Tibial artery (tissue), 4 donors: ENCODE measurements around the gene FOXL2.

Source experiments
- DNase-seq, 2 donors: peaks; one replicate each; pipeline ENCODE4 v3.0.0-alpha.2; 2019
- H3K27ac ChIP-seq, 2 donors: fragments of 200-600 bp; sonication (generic) in 1 of 2; 1 replicate in 1 of 2; 2 replicates in 1 of 2; pipeline ENCODE4 v1.5.1; 2018 to 2019; ENCODE audit warnings: mild to moderate bottlenecking in 1 of 2
- H3K27me3 ChIP-seq, 2 donors: fragments of 200-600 bp; sonication (generic) in 1 of 2; one replicate each; pipeline versions ENCODE4 v1.5.1 to v1.6.0; 2016 to 2019
- H3K36me3 ChIP-seq, 3 donors: fragments of 200-600 bp; sonication (generic) in 2 of 3; one replicate each; pipeline ENCODE4 v1.5.1; 2016 to 2019; ENCODE audit warnings: mild to moderate bottlenecking in 2 of 3
- H3K4me1 ChIP-seq, 4 donors: fragments of 200-600 bp; sonication (generic) in 2 of 4; 1 replicate in 3 of 4; 2 replicates in 1 of 4; pipeline ENCODE4 v1.5.1; 2016 to 2019
- H3K4me3 ChIP-seq, 2 donors: fragments of 200-600 bp; sonication (generic) in 1 of 2; 1 replicate in 1 of 2; 2 replicates in 1 of 2; pipeline ENCODE4 v1.5.1; 2018 to 2019; ENCODE audit warnings: mild to moderate bottlenecking in 2 of 2
- H3K9me3 ChIP-seq, 3 donors: fragments of 200-600 bp; sonication (generic) in 1 of 3; one replicate each; pipeline ENCODE4 v1.5.1; 2016 to 2019
- intact Hi-C: fragments of 100-400 bp; cut with DNase I; formaldehyde crosslinking; loops from one replicate; pipeline ENCODE4 v1.15.0; 2023; ENCODE audit warnings: low total_unique reads
- TF ChIP-seq, protein P1 (sequence below), 2 experiments: fragments of 200-600 bp in 1 of 2; fragments of 450-650 bp in 1 of 2; IDR thresholded peaks; one replicate each; pipeline ENCODE4 v1.5.1; 2017 to 2019; ENCODE audit warnings: antibody characterized with exemption in 2 of 2, mild to moderate bottlenecking in 1 of 2, moderate library complexity in 1 of 2

Gene FOXL2

DNA sequence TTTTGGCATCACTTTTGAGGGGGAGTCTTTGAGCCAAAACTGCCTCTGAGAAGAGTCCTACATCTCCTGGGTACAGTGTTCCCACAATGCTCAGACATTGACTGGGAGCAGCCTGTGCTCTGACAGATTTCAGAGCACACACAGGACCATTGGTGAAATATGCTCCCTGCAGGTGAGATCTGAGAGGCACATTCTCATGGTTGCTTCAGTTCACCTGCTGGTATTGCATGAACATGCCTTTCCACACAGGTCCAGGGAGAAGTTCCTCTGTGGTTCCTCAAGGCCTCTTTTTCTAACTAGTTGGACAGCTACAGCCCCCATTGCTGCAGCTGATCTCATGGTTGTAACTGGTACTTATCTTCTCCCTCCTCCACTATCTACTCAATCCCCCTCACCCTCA is 37.0 kb downstream of the FOXL2 start:
- intact Hi-C loops, result loop anchor here (5.0 to 10.0 kb wide), 2 partner anchors 75 to 208 kb away; partner anchors contain the start of gene PIK3CB
- TF ChIP-seq, protein P1, sequence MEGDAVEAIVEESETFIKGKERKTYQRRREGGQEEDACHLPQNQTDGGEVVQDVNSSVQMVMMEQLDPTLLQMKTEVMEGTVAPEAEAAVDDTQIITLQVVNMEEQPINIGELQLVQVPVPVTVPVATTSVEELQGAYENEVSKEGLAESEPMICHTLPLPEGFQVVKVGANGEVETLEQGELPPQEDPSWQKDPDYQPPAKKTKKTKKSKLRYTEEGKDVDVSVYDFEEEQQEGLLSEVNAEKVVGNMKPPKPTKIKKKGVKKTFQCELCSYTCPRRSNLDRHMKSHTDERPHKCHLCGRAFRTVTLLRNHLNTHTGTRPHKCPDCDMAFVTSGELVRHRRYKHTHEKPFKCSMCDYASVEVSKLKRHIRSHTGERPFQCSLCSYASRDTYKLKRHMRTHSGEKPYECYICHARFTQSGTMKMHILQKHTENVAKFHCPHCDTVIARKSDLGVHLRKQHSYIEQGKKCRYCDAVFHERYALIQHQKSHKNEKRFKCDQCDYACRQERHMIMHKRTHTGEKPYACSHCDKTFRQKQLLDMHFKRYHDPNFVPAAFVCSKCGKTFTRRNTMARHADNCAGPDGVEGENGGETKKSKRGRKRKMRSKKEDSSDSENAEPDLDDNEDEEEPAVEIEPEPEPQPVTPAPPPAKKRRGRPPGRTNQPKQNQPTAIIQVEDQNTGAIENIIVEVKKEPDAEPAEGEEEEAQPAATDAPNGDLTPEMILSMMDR (IDR thresholded peaks at IDR 0.05), result no peak
- Histone ChIP-seq H3K27ac (no peak overlapping the region), H3K4me3 (no peak overlapping the region), H3K27me3 (no peaks in the 10 kb centered on the region), H3K36me3 (no peaks in the 10 kb centered on the region), H3K4me1 (peaks cover 0 to 3% (median 1%) of the 10 kb centered on the region in 4 donors), H3K9me3 (no peaks in the 10 kb centered on the region)
- no peak for DNase-seq

DNA sequence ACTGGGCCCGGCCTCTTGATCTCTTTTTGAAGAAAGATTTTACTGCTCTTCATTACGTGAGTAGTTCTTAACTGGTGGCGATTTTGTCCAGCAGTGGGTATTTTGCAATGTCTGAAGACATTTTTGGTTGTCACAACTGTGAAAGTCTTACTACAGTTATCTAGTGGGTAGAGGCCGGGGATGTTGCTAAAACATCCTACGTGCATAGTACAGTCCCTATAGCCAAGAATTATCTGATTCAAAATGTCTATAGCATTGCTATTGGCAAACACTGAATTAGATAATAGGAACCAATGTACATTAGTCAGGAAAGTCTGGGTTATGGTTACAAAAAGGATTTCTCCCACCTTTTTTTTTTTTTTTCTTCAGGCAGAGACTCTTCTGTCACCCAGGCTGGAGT is 38.1 kb downstream of the FOXL2 start:
- no peaks in the 10 kb centered on the region for H3K36me3 ChIP-seq
- H3K9me3 ChIP-seq, result no peaks in the 10 kb centered on the region
- H3K27ac ChIP-seq, result no peak overlapping the region
- no peaks in the 10 kb centered on the region for H3K4me1 ChIP-seq
- intact Hi-C loops, result loop anchor here (5.0 kb wide), 1 partner anchor 207 kb away; no protein-coding TSS in a partner anchor
- DNase-seq, result no peak
- H3K4me3 ChIP-seq, result no peak overlapping the region
- TF ChIP-seq, protein P1 (IDR thresholded peaks at IDR 0.05), result no peak
- H3K27me3 ChIP-seq, result no peaks in the 10 kb centered on the region

DNA sequence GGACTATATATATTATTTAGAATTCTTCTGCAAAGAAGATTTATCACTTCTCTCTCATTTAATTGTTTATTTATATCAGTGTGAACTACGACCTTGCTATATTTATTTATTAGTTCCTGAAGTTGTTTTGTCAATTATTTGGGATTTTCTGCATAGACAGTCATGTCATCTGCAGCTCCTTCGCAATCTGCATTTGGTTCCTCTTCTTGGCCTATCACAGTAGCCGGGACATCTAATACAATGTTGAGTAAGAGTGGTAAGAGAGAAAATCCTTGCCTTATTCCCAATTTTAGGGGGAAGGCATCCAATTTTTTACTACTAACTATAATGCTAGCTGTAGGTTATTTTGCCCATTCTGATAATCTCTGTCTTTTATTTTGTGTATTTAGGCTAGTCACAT is 39.4 kb downstream of the FOXL2 start:
- H3K36me3 ChIP-seq, result no peaks in the 10 kb centered on the region
- no peak overlapping the region for H3K27ac ChIP-seq
- no peaks in the 10 kb centered on the region for H3K4me1 ChIP-seq
- no peak for DNase-seq
- no peak overlapping the region for H3K4me3 ChIP-seq
- intact Hi-C loops, result loop anchor here (5.0 kb wide), 1 partner anchor 205 kb away; no protein-coding TSS in a partner anchor
- TF ChIP-seq, protein P1 (IDR thresholded peaks at IDR 0.05), result no peak
- no peaks in the 10 kb centered on the region for H3K27me3 ChIP-seq
- no peaks in the 10 kb centered on the region for H3K9me3 ChIP-seq

DNA sequence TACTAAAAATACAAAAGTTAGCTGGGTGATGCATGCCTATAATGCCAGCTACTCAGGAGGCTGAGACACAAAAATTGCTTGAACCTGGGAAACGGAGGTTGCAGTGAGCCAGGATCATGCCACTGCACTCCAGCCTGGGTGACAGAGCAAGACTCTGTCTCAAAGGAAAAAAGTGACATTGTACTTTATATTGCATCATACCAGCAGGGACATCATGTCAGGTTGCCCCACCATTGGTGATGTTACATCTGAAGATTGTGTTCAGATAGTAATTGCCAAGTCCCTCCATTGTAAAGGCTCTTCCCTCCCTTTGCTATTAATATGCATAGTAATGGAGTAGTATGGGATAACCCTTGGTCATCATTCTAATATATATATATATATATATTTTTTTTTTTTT is 44.8 kb downstream of the FOXL2 start:
- TF ChIP-seq, protein P1 (IDR thresholded peaks at IDR 0.05), result no peak
- Histone ChIP-seq H3K27me3 (no peaks in the 10 kb centered on the region), H3K4me3 (no peak overlapping the region), H3K36me3 (no peaks in the 10 kb centered on the region), H3K9me3 (no peaks in the 10 kb centered on the region), H3K27ac (no peak overlapping the region), H3K4me1 (peaks cover 0 to 6% (median 3%) of the 10 kb centered on the region in 4 donors)
- DNase-seq, result no peak
- intact Hi-C loops, result no loop called here

DNA sequence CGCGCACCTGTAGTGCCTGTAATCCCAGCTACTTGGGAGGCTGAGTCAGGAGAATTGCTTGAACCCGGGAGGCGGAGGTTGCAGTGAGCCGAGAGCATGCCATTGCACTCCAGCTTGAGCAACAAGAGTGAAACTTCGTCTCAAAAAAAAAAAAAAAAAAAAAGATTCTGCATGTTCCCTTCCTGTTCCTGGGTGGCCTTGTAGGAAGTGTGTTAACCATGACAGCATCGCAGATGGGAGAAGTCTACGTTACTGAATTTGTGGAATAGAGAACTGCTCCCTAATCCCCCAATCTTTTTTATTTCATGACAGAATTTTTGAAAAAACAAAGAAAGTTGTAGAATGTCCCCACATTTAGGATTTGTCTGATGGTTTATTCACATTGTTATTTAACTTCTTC is 45.4 kb downstream of the FOXL2 start:
- peaks cover 0 to 6% (median 3%) of the 10 kb centered on the region in 4 donors for H3K4me1 ChIP-seq
- DNase-seq, result no peak
- no peak overlapping the region for H3K27ac ChIP-seq
- no peaks in the 10 kb centered on the region for H3K9me3 ChIP-seq
- TF ChIP-seq, protein P1 (IDR thresholded peaks at IDR 0.05), result no peak
- H3K4me3 ChIP-seq, result no peak overlapping the region
- H3K36me3 ChIP-seq, result no peaks in the 10 kb centered on the region
- intact Hi-C loops, result no loop called here
- H3K27me3 ChIP-seq, result no peaks in the 10 kb centered on the region
